ENCODE data around the gene OSBPL3.

Gene OSBPL3

GRCh38 chr7:24858108-24858977, 121.6 kb downstream of the OSBPL3 start:
- no peak for DNase-seq

- no peak for DNase-seq
Measured at GRCh38 chr7:24857623-24858022, 122.4 kb downstream of the OSBPL3 start.

DNA sequence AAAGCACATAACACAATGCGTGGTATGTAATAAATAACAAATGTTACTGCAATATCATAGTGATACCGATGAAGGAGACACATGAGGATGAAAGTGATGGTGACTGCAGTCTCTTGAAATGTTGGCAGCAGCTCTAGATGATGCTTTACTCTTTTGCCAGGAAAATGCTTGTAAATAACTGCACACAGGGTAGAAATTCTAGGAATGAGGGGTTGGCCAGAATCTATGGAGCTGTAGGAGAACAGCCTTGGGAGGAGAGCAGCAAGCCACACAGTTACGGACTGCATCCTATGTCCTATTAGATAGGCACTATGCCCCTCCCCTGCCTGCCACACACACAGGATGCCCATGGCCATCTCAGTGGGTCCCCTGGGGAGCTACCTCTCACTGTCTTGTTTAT, 125.1 kb downstream of the OSBPL3 start:
- no peak for DNase-seq

DNA sequence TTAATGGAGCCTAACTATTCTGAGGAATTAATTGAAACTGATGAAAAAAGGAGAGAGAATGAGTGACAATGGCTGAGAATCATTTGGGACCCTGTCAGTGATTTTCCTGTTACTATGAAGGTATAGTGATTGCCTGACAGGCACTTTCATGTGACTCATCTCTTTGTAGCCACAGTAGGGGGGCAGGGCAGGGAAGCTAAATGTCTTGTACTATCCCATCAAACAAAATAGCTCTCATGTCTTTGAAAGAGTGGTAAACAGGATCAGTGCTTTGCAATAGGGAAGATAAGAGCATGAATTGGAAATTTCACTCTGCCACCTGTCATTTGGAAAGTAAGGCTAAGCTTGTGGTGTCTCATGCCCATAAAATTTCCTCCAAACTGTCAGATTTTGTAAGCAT, 128.2 kb downstream of the OSBPL3 start:
- no peak for DNase-seq

GRCh38 chr7:24848878-24849277, 131.1 kb downstream of the OSBPL3 start:
- no peak for DNase-seq

DNA sequence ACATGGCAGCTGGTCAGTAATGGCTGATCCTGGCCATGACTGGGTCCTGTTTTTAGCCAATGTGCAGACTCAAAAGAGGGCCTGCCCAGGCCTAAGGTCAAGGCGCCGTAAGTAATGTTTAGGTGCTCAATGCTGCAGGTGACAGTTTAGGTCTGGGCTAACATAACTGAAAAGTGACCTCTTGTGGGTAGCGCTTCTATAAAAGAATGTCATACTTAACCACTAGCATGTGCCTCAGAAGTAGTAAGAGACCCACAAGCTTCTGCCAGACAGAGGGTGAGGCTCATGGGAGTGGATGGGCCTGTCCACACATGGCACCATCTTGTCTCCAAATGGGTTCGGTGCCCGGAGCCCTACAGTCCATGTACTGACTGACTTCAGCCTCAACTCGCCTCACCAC, 132.2 kb downstream of the OSBPL3 start:
- DNase-seq: no peak

DNA sequence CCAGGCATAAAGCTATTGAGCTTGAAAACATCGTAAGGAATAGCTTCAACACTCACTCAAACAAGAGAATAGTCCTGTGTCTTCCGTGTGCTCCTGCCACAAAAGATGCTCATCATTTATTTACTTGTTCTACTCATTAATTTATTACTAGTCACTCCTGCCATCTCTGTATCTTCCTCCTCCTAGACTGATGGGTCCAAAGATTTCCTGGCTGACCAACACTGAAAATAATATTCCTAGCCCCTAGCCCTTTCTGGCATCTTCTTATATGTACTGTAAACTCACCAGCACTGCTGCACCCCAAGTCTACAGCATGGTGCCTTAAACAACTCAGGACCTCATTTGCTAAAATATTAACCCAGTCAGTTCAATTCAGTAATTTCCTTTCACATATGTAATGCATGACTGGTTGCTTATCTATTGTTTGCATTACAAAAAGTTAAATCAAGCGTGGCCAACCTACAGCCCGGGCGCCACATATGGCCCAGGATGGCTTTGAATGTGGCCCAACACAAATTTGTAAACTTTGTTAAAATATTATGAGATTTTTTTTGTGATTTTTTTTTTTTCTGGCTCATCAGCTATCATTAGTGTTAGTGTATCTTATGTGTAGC, 136.1 kb downstream of the OSBPL3 start:
- DNase-seq: no peak

DNA sequence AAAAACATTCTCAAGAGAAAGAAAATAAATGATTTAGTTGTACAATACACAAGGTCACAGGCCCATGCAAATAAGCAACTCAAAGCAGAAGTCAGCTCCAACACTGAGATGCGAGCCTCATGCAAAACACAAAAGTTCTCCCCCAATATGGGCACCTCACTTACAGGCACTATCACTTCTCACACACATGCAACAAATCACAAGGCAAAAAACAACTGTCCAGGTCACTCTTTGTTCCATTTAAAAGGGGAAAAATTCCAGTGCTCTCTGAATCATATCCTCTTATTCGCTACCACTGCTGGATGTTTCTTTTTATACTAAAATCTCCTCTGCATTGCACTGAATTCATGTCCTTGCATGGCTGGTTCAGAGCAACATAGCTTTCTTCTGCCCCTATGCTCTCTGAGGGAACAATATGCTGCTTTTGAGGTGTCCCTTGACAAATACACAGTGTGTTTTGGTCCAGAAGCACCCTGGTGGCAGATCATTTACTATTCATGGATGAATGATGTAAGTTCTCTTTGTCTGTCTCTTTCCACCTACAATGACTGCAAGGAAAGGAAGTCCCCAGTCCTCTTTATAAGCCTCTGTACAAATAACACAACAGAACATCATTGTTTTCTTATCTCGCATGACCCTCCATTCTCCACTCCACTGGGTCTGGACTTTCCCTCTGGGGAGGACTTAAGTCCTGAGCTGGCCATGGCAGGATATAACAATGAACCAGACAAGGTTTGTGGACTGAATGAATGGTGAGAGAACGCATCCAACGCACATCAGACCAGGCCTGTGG, 137.3 kb downstream of the OSBPL3 start:
- peak in 2 of 4 experiments; percentile 34 to 40 for DNase-seq

GRCh38 chr7:24842029-24842428, 137.9 kb downstream of the OSBPL3 start:
- no peak for DNase-seq

GRCh38 chr7:24840563-24840962, 139.4 kb downstream of the OSBPL3 start:
- no peak for DNase-seq

GRCh38 chr7:24836084-24836483, 143.9 kb downstream of the OSBPL3 start:
- peak; percentile 61 to 79 (median 74) for DNase-seq

DNA sequence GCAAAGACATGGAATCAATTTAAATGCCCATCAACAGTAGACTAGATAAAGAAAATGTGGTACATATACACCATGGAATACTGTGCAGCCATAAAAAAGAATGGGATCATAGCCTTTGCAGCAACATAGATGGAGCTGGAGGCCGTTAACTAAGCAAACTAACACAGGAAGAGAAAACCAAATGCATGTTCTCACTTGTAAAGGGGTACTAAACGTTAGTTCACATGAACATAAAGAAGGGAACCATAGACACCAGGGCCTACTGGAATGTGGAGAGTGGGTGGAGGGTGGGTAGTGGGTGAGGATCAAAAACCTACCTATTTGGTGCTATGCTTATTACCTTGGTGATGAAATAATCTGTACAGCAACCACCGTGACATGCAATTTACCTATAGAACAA, 144.3 kb downstream of the OSBPL3 start:
- peak in 1 of 4 experiments; percentile 10 for DNase-seq

- DNase-seq: peak; percentile 79 to 91 (median 88)
Measured at GRCh38 chr7:24834128-24834798, 145.7 kb downstream of the OSBPL3 start.

- peak; percentile 73 to 91 (median 82) for DNase-seq
Measured at GRCh38 chr7:24833549-24833948, 146.4 kb downstream of the OSBPL3 start.

DNA sequence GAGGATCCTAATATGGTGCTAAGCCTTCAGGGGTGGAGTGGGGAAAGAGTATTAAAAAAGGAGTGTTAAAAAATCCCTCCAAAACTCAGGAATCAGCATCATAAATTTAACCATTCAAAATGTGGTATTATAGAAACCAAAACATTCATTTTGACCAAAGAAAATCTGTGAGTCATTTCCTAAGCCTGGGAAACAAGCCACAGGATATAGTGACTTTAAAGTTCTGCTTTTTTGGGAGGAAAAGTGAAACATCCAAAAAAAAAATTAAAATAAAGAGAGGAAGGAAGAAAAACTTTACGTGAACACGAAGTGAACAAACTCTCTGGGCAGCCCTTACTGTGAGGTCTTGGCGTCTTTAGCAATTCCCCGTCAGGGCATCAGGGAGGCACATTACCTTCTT, 148.7 kb downstream of the OSBPL3 start:
- peak; percentile 51 to 86 (median 70) for DNase-seq

DNA sequence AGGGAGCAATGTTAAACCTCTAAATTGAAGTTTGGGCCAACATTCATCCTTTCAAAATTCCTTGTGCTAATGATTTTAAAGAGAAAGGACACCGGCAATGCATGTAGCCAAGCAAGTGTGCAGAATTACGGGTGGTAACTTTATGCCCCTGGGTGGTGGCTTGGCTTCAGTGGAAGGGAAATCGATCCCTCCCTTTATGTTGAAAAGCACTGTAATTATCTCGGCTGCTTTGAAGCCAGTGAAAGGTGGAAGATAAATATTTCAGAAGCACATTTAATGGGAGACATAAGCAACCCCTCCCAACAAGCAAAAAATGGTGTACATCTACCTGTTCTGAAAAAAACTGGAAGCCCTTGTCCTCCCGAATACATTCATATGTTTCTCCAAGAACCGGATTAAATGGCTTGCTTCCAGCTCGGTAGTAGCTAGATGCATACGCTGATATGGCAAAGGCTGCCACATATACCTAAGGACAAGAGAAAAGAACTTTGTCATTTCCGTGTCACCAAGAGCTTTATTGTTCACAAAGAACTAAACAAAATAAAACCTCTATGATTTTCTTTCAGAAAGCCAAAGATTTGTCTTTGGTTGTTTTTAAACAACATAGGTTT, 149.4 kb downstream of the OSBPL3 start:
- DNase-seq: no peak

- no peak for DNase-seq
Measured at GRCh38 chr7:24829787-24830186, 150.2 kb downstream of the OSBPL3 start.

DNA sequence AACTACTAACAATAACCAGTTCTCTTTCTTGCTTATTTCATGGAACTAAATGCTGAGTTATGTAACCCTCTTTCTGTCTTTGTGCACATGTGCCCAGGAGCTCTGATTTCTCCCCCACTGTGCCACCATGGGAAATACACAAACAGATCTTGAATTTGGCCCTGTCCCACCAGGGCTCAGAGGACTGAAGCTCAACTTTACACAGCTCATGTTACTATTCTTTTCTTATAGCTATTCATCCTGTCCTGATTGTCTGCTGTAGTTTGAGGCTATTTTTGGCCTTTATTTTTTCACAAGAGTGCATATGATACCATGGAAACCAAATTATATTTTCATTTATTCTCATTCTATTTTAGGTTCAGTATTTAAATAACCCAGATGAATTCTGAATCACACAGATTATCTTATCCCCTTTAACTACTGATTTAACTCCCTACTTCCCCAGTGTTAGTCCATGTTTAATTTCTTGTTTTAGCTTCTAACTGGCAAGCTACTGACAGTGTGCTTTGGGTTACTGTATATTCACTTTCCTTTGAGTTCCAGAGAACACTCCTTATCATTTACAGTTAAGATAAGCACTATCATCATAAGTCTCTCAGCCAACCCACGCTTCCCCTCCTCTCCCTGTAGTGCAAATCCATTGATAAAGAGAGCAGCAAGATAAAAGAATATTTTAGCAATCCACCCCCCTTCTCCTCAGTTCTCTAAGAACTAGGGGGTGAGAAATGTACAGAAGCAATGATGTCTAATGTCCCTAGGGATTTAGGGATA, 150.9 kb downstream of the OSBPL3 start:
- peak; percentile 32 to 60 (median 54) for DNase-seq

- no peak for DNase-seq
Measured at GRCh38 chr7:24827589-24827988, 152.4 kb downstream of the OSBPL3 start.

DNA sequence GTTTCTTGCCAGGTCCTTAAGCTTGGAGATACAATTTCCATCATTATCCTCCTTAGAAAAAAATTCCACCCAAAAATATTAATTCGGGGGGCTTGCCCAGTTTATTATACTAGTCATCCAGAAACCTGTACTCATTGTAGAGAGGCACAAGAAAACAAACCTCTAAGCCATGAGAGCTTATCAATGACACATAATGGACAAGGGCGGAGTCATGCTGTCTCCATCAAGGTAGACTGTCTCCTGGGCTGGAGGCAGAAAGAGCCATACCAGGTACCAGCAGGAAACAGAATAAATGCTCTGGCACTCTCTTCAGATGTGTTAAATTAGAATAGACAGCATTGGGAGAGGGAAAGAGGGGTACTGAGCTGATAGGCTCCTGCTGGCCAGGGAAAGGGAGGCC, 153.0 kb downstream of the OSBPL3 start:
- DNase-seq: no peak

GRCh38 chr7:24826662-24827020, 153.3 kb downstream of the OSBPL3 start:
- no peak for DNase-seq
